Measurements from ENCODE around the gene XPA.

XPA gene

DNA sequence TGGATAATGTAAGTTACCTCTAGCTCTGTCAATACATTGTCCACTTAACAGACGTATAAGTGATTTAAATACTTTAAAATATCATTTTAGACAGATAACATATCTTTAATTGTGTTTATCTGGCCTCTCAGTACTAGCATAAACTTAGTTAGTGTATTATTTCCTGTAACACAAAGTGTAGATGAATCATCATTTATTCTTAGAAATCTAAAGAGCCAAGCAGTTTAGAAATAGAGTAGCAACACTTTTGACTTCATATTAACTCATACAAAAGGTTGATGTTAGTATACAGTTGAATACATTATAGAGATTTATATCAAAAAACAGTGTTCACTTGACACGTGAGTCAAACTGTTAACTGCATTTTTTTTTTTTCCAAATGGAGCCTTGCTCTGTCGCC lies 45.5 kb downstream of the XPA start:
- DNase-seq (ENCODE audit: low spot score), result no peak

DNA sequence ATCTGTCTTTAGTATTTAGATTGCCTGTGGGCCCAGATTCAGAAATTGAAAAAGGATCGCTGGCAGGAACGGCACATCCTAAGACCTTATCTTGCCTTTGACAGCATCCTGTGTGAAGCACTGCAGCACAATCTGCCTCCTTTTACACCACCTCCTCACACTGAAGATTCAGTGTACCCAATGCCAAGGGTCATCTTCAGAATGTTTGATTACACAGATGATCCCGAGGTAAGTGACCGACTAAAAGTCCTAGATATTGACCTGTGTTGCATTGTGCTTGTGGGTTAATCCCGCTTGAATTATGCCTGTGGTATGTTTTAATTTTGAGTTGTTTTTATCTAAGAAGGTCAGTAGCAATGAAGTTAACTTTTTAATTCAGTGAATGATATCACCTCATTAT lies 49.1 kb downstream of the XPA start:
- no peak for DNase-seq (ENCODE audit: low spot score)

GRCh38 chr9:97645720-97646119 lies 51.4 kb downstream of the XPA start:
- DNase-seq (ENCODE audit: low spot score), result no peak

GRCh38 chr9:97640325-97640724 lies 56.8 kb downstream of the XPA start:
- no peak for DNase-seq (ENCODE audit: low spot score)

DNA sequence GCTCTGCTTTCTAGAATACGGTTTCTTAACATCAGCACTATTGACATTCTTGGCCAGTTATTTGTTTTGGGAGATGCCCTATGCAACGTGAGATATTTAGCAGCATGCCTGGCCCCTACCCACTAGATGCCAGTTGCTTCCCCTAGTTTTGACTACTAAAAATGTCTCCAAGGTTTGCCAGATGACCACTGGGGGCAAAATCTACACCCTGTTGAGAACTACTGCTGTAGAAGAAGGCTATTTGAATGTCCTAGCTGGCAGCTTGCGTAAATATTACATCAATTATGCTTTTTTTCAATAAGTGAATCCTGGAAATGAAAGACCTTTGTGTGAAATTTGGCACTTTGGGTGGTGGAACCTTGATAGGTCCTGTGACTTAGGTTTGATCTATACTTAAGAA lies 58.5 kb downstream of the XPA start:
- DNase-seq (ENCODE audit: low spot score), result no peak

DNA sequence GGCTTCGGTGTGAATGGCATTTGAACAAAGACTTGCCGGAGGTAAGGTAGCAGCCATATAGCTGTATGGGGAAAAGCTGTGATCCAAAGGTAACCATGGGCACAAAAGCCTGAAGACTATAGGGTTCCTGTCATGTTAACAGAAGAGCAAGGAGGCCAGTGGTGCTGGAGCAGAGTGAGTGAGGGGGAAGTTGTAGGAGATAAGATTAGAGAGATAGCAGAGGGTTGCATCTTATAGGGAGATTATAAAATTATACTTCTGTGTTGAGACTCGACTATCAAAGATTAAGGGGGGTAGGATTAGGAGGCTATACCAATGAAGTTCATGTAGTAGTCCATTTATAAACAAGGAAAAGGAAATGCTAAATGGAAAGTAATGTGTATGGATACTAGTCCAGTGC lies 60.2 kb downstream of the XPA start:
- no peak for DNase-seq (ENCODE audit: low spot score)

DNA sequence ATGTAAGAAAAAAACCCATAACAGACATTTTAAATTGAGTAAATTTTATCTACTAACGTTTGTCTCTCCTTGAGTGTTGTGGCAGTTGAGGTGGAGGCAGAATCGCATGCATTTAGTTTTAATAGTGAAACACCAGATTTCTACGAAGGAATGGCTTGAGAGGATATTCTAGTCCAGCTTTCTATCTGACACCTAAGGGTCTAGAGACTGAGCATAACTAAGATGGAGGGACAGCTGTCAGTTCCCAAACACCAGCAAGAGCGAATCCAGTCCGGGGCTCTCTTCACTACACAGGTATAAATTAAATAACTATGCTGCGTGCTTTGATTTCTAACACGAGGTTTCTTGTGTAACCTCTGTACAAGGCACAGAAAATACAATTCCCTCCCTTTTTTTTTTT lies 62.1 kb downstream of the XPA start:
- no peak for DNase-seq (ENCODE audit: low spot score)

- peak; percentile 10 for DNase-seq (ENCODE audit: low spot score)
Observed at GRCh38 chr9:97633859-97634490, 63.2 kb downstream of the XPA start.

DNA sequence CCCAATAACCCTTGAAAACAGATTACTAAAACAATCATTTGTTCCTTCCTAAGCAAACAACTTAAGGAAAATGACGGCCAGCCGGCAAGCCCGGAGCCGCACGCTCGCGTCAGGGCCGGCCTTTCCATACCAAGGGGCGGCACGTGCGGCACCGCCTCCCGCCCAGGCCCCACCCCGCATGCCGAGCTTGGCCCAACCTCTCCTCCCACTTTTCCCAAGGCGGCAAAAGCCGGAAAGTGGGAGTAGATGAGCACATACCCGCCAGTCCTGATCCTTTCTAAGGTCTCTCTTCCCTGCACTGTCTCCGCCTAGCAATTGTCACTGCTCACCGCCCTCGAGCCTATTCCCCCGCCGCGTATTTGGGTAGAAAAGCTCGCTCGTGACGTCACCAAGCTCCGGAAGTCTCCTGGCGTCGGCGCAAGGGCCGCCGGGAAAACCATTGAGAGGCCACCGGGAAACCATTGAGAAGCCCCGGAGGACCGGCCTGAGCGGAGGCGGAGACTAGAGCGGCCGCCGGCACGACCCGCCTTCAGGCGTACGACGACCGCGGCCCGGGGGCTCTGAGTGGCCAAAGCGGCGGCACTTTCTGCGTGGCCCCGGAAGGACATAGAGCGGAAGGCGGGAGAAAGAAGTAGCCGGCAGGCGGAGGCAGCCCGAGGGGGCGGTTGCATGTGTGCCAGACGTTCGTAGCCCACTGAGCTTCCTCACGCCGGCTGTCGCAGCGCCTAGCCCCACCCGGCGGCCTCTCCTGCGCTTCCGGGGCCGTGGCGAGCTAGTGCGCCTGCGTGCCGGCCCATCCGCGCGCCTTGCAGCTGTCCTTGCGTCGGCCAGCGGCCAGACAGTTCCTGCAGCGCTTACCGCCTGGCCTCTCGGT lies 63.9 kb downstream of the XPA start, which contains the start of the genes NCBP1 and TSTD2:
Gene NCBP1 (plus strand): TSS at position 837 of the 874 bp plus-strand sequence. CDS start 61 bp downstream, outside the sequence.
Gene TSTD2 (minus strand): TSS at position 384 of the 874 bp plus-strand sequence. CDS start 5,806 bp downstream, outside the sequence.
- DNase-seq (ENCODE audit: low spot score), result peak; percentile 94

GRCh38 chr9:97632248-97632984 lies 64.7 kb downstream of the XPA start:
- DNase-seq (ENCODE audit: low spot score), result no peak

- DNase-seq (ENCODE audit: low spot score), result no peak
Observed at GRCh38 chr9:97630591-97630990, 66.5 kb downstream of the XPA start.

DNA sequence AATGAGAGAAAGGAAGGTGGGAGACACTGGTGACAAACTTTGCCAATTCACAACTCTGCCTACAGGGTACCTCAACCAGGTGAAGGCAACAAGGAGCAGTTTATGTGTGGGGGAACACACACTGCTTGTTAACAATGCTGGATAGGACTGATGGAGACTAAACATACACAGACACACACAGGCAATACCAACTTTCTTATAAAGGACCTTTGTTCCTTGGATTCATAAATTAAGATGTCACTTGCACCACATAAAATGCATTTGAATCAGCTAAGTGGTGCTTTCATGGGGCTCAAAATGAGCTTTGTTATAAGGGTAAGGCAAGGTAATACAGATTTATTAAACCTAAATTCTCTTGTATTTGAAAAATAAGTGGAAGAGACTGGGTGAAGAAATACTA lies 68.0 kb downstream of the XPA start:
- DNase-seq (ENCODE audit: low spot score), result no peak

- DNase-seq (ENCODE audit: low spot score), result no peak
Observed at GRCh38 chr9:97628668-97629067, 68.5 kb downstream of the XPA start.

- no peak for DNase-seq (ENCODE audit: low spot score)
Observed at GRCh38 chr9:97627624-97628023, 69.5 kb downstream of the XPA start.

GRCh38 chr9:97625620-97626019 lies 71.5 kb downstream of the XPA start:
- DNase-seq (ENCODE audit: low spot score), result no peak

Measured in germinal center (tissue), 1 donor.